GM13977 (cell line): ENCODE measurements around the gene ZNF597.

Experiments
- DNase-seq: peaks from one replicate; pipeline ENCODE4 v3.0.0; 2012; ENCODE audit warnings: low spot score
- in situ Hi-C: fragments of 300-500 bp; cut with MboI; formaldehyde crosslinking; loops from one replicate; pipeline ENCODE4 v1.12.0; 2022; ENCODE audit warnings: low sequenced_read_pairs, low pct_unique_long_range_greater_than_20kb, mixed read lengths, inconsistent platforms; ENCODE audit not compliant: unreplicated experiment
- TF ChIP-seq, protein P1 (sequence below): IDR thresholded peaks from 2 replicates; pipeline ENCODE4 v1.5.1; 2012; ENCODE audit warnings: mild to moderate bottlenecking, control low read depth; ENCODE audit not compliant: insufficient read depth; ENCODE audit errors: extremely low read depth, missing control alignments

The ZNF597 gene

GRCh38 chr16:3460121-3460520, 16.8 kb upstream of the ZNF597 start:
- in situ Hi-C loops: no loop called here

DNA sequence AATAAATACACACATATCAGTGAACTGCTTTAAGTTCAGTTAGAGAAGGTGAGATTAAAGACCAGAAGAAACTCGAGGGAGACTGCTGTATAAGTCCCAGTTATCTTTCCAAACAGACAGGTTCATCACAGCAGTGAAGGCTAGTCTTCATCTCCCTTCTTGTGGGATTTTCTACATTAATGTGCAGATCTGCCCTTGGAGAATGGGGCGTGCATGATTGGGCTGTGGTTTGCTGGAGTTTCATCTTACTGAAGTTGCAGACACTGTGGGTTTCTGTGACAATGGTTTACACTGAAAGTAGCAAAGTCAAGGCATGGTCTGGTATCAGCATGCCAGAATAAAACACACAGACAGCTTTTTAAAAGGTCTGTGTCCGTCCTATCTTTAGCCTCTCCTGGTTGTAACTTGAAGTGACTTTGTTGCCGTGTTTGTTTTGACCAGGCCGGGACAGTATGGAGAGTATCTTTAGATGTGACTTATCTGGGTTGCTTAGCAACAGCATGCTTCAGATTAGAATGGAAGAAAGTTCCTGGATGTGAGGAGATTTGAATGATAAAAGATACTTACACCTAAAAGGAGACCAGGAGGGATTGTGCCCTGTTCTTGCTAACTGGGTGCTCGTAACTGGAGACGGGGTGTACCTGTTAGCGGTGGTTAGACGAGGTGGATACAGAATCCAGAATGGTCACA, 16.2 kb upstream of the ZNF597 start:
- TF ChIP-seq, protein P1, sequence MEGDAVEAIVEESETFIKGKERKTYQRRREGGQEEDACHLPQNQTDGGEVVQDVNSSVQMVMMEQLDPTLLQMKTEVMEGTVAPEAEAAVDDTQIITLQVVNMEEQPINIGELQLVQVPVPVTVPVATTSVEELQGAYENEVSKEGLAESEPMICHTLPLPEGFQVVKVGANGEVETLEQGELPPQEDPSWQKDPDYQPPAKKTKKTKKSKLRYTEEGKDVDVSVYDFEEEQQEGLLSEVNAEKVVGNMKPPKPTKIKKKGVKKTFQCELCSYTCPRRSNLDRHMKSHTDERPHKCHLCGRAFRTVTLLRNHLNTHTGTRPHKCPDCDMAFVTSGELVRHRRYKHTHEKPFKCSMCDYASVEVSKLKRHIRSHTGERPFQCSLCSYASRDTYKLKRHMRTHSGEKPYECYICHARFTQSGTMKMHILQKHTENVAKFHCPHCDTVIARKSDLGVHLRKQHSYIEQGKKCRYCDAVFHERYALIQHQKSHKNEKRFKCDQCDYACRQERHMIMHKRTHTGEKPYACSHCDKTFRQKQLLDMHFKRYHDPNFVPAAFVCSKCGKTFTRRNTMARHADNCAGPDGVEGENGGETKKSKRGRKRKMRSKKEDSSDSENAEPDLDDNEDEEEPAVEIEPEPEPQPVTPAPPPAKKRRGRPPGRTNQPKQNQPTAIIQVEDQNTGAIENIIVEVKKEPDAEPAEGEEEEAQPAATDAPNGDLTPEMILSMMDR: no peak
- in situ Hi-C loops: no loop called here
- no peak for DNase-seq

More at GRCh38 chr16:3460121-3460520, 16.8 kb upstream of the ZNF597 start:
- DNase-seq: no peak
- TF ChIP-seq, protein P1: no peak

DNA sequence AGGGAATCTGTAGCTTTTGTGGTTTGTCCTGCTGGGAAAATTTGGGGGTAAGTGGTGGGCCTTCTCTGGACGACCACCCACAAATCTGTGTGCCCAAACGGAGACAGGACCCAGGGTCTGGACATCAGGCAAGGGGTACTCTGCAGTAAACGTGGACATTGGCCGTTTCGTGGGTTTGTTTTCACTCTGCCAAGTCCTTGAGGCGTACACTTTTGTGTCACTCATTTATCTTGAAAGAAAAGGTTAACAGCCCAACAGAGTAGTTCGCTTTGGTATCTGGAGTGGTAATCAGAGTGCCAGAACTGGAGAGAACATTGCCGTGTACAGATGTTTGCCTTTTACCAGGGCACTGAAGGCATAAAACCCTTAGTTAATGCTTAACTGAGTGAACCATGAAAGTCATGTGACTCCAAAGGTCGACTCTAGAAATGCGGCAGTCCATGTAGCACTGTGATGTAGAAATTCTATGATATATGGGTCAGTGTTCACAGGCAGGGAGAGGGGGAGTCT, 15.6 kb upstream of the ZNF597 start:
- in situ Hi-C loops: no loop called here
- TF ChIP-seq, protein P1: no peak
- DNase-seq: peak; percentile 65

DNA sequence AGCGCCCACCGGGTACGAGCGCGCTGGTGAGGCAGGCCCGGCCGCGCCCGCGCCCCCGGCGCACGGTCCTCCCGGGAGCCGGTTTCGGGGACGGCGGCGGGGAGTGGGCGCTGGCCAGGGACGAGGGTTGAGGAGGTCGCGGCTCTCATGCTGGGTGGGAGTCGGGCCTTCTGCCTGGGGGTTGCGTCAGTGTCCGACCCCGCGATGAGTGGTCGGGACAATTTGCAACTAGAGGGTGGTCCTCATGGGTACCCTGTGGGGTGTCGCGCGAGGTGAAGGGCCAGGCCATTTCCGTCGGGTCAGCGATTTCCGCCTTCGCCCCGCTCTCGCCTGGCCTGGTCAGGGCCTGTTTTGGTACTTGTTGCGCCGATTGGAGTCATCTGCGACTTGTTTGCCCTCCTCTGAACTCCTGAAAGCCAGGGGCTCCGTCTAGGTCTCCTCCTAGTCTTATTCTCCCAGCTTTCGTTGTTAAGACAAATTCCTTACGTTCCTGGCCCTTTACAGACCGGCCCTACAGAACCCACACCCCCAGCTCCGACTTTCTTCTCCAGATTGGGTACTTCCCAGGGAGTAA, 15.1 kb upstream of the ZNF597 start:
- DNase-seq: no peak
- TF ChIP-seq, protein P1: no peak
- in situ Hi-C loops: no loop called here

GRCh38 chr16:3457434-3458252, 14.3 kb upstream of the ZNF597 start:
- in situ Hi-C loops: no loop called here
- DNase-seq: peak; percentile 100

GRCh38 chr16:3454631-3455147, 11.4 kb upstream of the ZNF597 start:
- TF ChIP-seq, protein P1: no peak
- DNase-seq: no peak
- in situ Hi-C loops: no loop called here

More at GRCh38 chr16:3457434-3458252, 14.3 kb upstream of the ZNF597 start:
- TF ChIP-seq, protein P1: peak; percentile 55
